ENCODE data around the gene FAM81B. TPM values are rescaled to one million over a fixed set of nuclear protein-coding genes. Genes with fewer than 3 reads are reported as not detected.

The FAM81B gene
- polyA plus RNA-seq, 1 donor (not counting 4 experiments of a cell fraction or from before 2014, with no cell fraction given) = not detected

- no peaks in the 10 kb centered on the region for H3K9me1 ChIP-seq (ENCODE audit: control insufficient read depth, extremely low read depth, insufficient read depth, low read length)
- H3K36me3 ChIP-seq (ENCODE audit: control insufficient read depth in 2 of 2, extremely low read depth in 1 of 2, insufficient read depth in 2 of 2, low read length in 2 of 2) = no peaks in the 10 kb centered on the region
- no peaks in the 10 kb centered on the region for H3K27me3 ChIP-seq (ENCODE audit: control insufficient read depth, extremely low read depth, insufficient read depth, low read length)
- H3K9me3 ChIP-seq (ENCODE audit: control insufficient read depth, low read depth, low read length) = no peaks in the 10 kb centered on the region
- H3K9ac ChIP-seq (ENCODE audit: control insufficient read depth, extremely low read depth, insufficient read depth, low read length) = no peak overlapping the region
- no peak overlapping the region for H2AFZ ChIP-seq (ENCODE audit: control insufficient read depth, low read length)
- H3K4me2 ChIP-seq (ENCODE audit: control insufficient read depth, extremely low read depth, insufficient read depth, low read depth, low read length) = no peak overlapping the region
- dilution Hi-C loops (cut with MboI; ENCODE audit: extremely low pct_ligation_motif_present, low sequenced_read_pairs) = no loop called here
- H3K79me2 ChIP-seq (ENCODE audit: control insufficient read depth, insufficient read depth, low read length) = no peaks in the 10 kb centered on the region
- FAIRE-seq (no peak), DNase-seq (ENCODE audit: low read depth, low spot score) (no peak)
- no peaks in the 10 kb centered on the region for H4K20me1 ChIP-seq (ENCODE audit: control insufficient read depth, extremely low read depth, insufficient read depth, low read length)
- no peak overlapping the region for H3K4me3 ChIP-seq (ENCODE audit: control insufficient read depth in 2 of 3, extremely low read depth in 1 of 3, insufficient read depth in 2 of 3, low read depth in 1 of 3, low read length in 3 of 3)
- no peak overlapping the region for H3K27ac ChIP-seq (ENCODE audit: control insufficient read depth, insufficient read depth, low read length)
- H3K4me1 ChIP-seq (ENCODE audit: control insufficient read depth, extremely low read depth, insufficient read depth, low read length) = no peaks in the 10 kb centered on the region
- TF ChIP-seq CTCF (optimal IDR thresholded peaks at IDR 0.05 in 1 of 3, IDR thresholded peaks at IDR 0.05 in 1 of 3, conservative IDR thresholded peaks at IDR 0.05 in 1 of 3; ENCODE audit: extremely low read depth in 1 of 3, insufficient read depth in 2 of 3, low read length in 3 of 3) = no peak
- no peak for TF ChIP-seq EZH2 (IDR thresholded peaks at IDR 0.05; ENCODE audit: low read length)
Observed at GRCh38 chr5:95410279-95410678, 19.1 kb downstream of the FAM81B start.

- TF ChIP-seq EZH2 (IDR thresholded peaks at IDR 0.05; ENCODE audit: low read length) = no peak
- no peak for TF ChIP-seq CTCF (optimal IDR thresholded peaks at IDR 0.05 in 1 of 3, IDR thresholded peaks at IDR 0.05 in 1 of 3, conservative IDR thresholded peaks at IDR 0.05 in 1 of 3; ENCODE audit: extremely low read depth in 1 of 3, insufficient read depth in 2 of 3, low read length in 3 of 3)
- no peaks in the 10 kb centered on the region for H4K20me1 ChIP-seq (ENCODE audit: control insufficient read depth, extremely low read depth, insufficient read depth, low read length)
- H3K9me1 ChIP-seq (ENCODE audit: control insufficient read depth, extremely low read depth, insufficient read depth, low read length) = no peaks in the 10 kb centered on the region
- FAIRE-seq (no peak), DNase-seq (ENCODE audit: low read depth, low spot score) (no peak)
- dilution Hi-C loops (cut with MboI; ENCODE audit: extremely low pct_ligation_motif_present, low sequenced_read_pairs) = no loop called here
- H3K9ac ChIP-seq (ENCODE audit: control insufficient read depth, extremely low read depth, insufficient read depth, low read length) = no peak overlapping the region
- no peak overlapping the region for H2AFZ ChIP-seq (ENCODE audit: control insufficient read depth, low read length)
- no peak overlapping the region for H3K27ac ChIP-seq (ENCODE audit: control insufficient read depth, insufficient read depth, low read length)
- no peak overlapping the region for H3K4me2 ChIP-seq (ENCODE audit: control insufficient read depth, extremely low read depth, insufficient read depth, low read depth, low read length)
- no peaks in the 10 kb centered on the region for H3K9me3 ChIP-seq (ENCODE audit: control insufficient read depth, low read depth, low read length)
- H3K4me3 ChIP-seq (ENCODE audit: control insufficient read depth in 2 of 3, extremely low read depth in 1 of 3, insufficient read depth in 2 of 3, low read depth in 1 of 3, low read length in 3 of 3) = no peak overlapping the region
- no peaks in the 10 kb centered on the region for H3K79me2 ChIP-seq (ENCODE audit: control insufficient read depth, insufficient read depth, low read length)
- no peaks in the 10 kb centered on the region for H3K27me3 ChIP-seq (ENCODE audit: control insufficient read depth, extremely low read depth, insufficient read depth, low read length)
- H3K4me1 ChIP-seq (ENCODE audit: control insufficient read depth, extremely low read depth, insufficient read depth, low read length) = no peaks in the 10 kb centered on the region
- H3K36me3 ChIP-seq (ENCODE audit: control insufficient read depth in 2 of 2, extremely low read depth in 1 of 2, insufficient read depth in 2 of 2, low read length in 2 of 2) = no peaks in the 10 kb centered on the region
Observed at GRCh38 chr5:95411474-95411873, 20.3 kb downstream of the FAM81B start.
